Measurements from ENCODE around the gene EMP3.

- no peak for TF ChIP-seq USF2 (IDR thresholded peaks at IDR 0.05; ENCODE audit: low read depth, low read length)
- TF ChIP-seq CTCF (conservative IDR thresholded peaks at IDR 0.05; ENCODE audit: low read depth, low read length): no peak
- TF ChIP-seq POLR2A (IDR thresholded peaks at IDR 0.05; ENCODE audit: low read depth, low read length): no peak
- TF ChIP-seq ELK1 (IDR thresholded peaks at IDR 0.05; ENCODE audit: borderline replicate concordance, low read depth, low read length): no peak
- no peak for TF ChIP-seq MAFK (IDR thresholded peaks at IDR 0.05; ENCODE audit: low read depth, low read length)
- no peak for TF ChIP-seq BHLHE40 (IDR thresholded peaks at IDR 0.05; ENCODE audit: low read depth, low read length)
- TF ChIP-seq FOS (IDR thresholded peaks at IDR 0.05; ENCODE audit: low read depth, low read length): no peak
- no peak for TF ChIP-seq SMC3 (IDR thresholded peaks at IDR 0.05; ENCODE audit: low read depth, low read length)
- TF ChIP-seq MXI1 (IDR thresholded peaks at IDR 0.05; ENCODE audit: borderline replicate concordance, low read depth, low read length): no peak
- no peak for TF ChIP-seq RAD21 (IDR thresholded peaks at IDR 0.05; ENCODE audit: low read length)
Measured at GRCh38 chr19:48368936-48369335, 43.6 kb downstream of the EMP3 start.

Measured in IMR-90 (cell line).